Measurements from ENCODE around the gene MRPL38. TPM values are rescaled to one million over a fixed set of nuclear protein-coding genes. Genes with fewer than 3 reads are reported as not detected.

Gene MRPL38
- polyA plus RNA-seq, 3 donors = 27.8 to 44.1 (median 36.0) TPM

DNA sequence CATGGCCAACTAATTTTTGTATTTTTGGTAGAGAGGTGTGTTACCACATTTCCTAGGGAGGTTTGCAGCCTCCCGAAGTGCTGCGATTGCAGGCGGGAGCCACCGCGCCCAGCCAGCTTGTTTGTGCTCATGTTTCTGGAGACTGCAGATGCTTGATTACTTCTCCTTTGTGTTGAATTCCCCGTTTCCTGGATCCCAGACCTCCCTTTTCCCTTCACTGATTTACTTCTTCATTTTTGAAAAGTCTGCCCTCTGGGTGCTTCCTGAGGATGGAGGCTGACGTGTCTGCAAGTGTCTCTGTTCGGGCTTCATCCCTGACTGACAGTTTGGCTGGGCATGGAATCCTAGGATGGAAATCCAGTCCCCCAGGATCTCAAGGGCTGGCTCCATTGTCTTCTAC, 19.3 kb downstream of the MRPL38 start:
- H3K9me3 ChIP-seq (replicated peaks in 1 of 2; ENCODE audit: control insufficient read depth in 1 of 2, insufficient read depth in 1 of 2, low read length in 2 of 2) = no peaks in the 10 kb centered on the region
- H3K9ac ChIP-seq (ENCODE audit: insufficient read depth, low read length, poor library complexity, severe bottlenecking) = no peak overlapping the region
- TF ChIP-seq, protein P1, sequence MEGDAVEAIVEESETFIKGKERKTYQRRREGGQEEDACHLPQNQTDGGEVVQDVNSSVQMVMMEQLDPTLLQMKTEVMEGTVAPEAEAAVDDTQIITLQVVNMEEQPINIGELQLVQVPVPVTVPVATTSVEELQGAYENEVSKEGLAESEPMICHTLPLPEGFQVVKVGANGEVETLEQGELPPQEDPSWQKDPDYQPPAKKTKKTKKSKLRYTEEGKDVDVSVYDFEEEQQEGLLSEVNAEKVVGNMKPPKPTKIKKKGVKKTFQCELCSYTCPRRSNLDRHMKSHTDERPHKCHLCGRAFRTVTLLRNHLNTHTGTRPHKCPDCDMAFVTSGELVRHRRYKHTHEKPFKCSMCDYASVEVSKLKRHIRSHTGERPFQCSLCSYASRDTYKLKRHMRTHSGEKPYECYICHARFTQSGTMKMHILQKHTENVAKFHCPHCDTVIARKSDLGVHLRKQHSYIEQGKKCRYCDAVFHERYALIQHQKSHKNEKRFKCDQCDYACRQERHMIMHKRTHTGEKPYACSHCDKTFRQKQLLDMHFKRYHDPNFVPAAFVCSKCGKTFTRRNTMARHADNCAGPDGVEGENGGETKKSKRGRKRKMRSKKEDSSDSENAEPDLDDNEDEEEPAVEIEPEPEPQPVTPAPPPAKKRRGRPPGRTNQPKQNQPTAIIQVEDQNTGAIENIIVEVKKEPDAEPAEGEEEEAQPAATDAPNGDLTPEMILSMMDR (IDR thresholded peaks at IDR 0.05) = no peak
- H3K36me3 ChIP-seq (replicated peaks in 1 of 2; ENCODE audit: control insufficient read depth in 1 of 2, insufficient read depth in 2 of 2, low read length in 2 of 2) = peaks cover 3 to 15% of the 10 kb centered on the region in 2 donors
- H3K4me1 ChIP-seq (ENCODE audit: control insufficient read depth in 1 of 2, insufficient read depth in 2 of 2, low read length in 2 of 2) = peaks cover 8 to 14% of the 10 kb centered on the region in 2 donors
- H3K27ac ChIP-seq (ENCODE audit: low read depth in 1 of 2, low read length in 2 of 2) = no peak overlapping the region
- peak in 1 of 3 donors; percentile 45 for DNase-seq
- H3K79me2 ChIP-seq (ENCODE audit: insufficient read depth, low read length) = no peaks in the 10 kb centered on the region
- peak overlapping the region in 1 of 2 donors; percentile 1 for H3K4me3 Mint-ChIP-seq
- intact Hi-C loops (cut with micrococcal nuclease) = no loop called here
- H3K27me3 ChIP-seq (ENCODE audit: control insufficient read depth in 2 of 2, insufficient read depth in 2 of 2, low read length in 2 of 2) = peaks cover 0 to 4% of the 10 kb centered on the region in 2 donors
- H3K27ac Mint-ChIP-seq = peak overlapping the region in 3 of 7 donors; percentile 24 to 73 (median 67)
- H2AFZ ChIP-seq (ENCODE audit: insufficient read depth, low read depth, low read length, poor library complexity, severe bottlenecking) = no peak overlapping the region
- H3K4me3 ChIP-seq (replicated peaks in 1 of 3; ENCODE audit: low read depth in 2 of 3, low read length in 3 of 3) = no peak overlapping the region
- peaks cover 0 to 5% (median 0%) of the 10 kb centered on the region in 7 donors for H3K9me3 Mint-ChIP-seq
- H3K27me3 Mint-ChIP-seq (ENCODE audit: low read depth in 3 of 3) = peaks cover 13 to 26% (median 19%) of the 10 kb centered on the region in 3 donors
- peaks cover 8 to 12% of the 10 kb centered on the region in 2 donors for H3K36me3 Mint-ChIP-seq
- H3K4me2 ChIP-seq (replicated peaks; ENCODE audit: extremely low read depth, low read length, poor library complexity, severe bottlenecking) = no peak overlapping the region
- peaks cover 15% of the 10 kb centered on the region for H3K4me1 Mint-ChIP-seq
- no peaks in the 10 kb centered on the region for H4K20me1 ChIP-seq (ENCODE audit: insufficient read depth, low read length)
- WGBS (ENCODE audit: insufficient coverage) = 9% methylated on average over 2 of the region's 8 CpGs

DNA sequence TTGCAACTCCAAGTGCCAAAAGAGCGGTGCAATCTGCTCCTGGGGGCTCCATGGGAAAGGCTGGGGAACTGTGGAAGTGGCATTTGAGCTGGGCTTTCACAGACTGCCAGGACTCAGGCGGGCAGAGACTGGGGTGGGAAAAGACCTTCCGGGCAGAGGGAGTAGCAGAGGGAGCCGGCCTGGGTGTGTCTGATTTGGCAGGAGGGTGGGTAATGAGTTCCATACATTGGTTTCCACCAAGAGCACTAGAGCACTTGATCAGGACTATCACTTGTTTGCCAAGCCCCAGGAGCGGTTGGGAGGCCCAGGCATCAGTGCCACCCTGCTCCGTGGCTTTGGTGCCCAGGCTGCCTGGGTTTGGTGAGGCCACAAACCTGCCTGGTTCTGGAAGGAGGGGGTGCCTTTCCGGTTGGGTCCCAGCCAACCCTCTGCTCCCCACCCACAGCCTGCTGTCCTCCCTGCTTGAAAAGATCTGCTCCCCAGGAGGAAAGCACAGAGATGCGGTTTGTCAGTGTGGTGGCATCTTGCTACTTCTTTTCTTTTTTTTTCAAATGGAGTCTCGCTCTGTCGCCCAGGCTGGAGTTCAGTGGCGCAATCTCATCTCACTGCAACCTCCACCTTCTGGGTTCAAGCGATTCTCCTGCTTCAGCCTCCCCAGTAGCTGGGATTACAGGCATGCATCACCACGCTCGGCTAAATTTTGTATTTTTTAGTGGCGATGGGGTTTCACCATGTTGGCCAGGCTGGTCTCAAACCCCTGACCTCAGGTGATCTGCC, 22.8 kb downstream of the MRPL38 start:
- Mint-ChIP-seq H3K9me3 (peaks cover 0 to 16% (median 4%) of the 10 kb centered on the region in 7 donors), H3K27me3 (ENCODE audit: low read depth in 3 of 3) (peaks cover 39 to 55% (median 47%) of the 10 kb centered on the region in 3 donors), H3K4me1 (peaks cover 31% of the 10 kb centered on the region), H3K36me3 (peaks cover 2 to 4% of the 10 kb centered on the region in 2 donors), H3K4me3 (no peak overlapping the region), H3K27ac (peak overlapping the region in 1 of 7 donors; percentile 73)
- peaks cover 28 to 31% of the 10 kb centered on the region in 2 donors for H3K4me1 ChIP-seq (ENCODE audit: control insufficient read depth in 1 of 2, insufficient read depth in 2 of 2, low read length in 2 of 2)
- H3K27me3 ChIP-seq (ENCODE audit: control insufficient read depth in 2 of 2, insufficient read depth in 2 of 2, low read length in 2 of 2) = peaks cover 15 to 32% of the 10 kb centered on the region in 2 donors
- TF ChIP-seq, protein P1 (IDR thresholded peaks at IDR 0.05) = no peak
- H3K9me3 ChIP-seq (replicated peaks in 1 of 2; ENCODE audit: control insufficient read depth in 1 of 2, insufficient read depth in 1 of 2, low read length in 2 of 2) = peaks cover 0 to 5% of the 10 kb centered on the region in 2 donors
- H3K79me2 ChIP-seq (ENCODE audit: insufficient read depth, low read length) = no peaks in the 10 kb centered on the region
- WGBS (ENCODE audit: insufficient coverage) = 83% methylated on average over 10 of the region's 15 CpGs
- no peaks in the 10 kb centered on the region for H3K36me3 ChIP-seq (replicated peaks in 1 of 2; ENCODE audit: control insufficient read depth in 1 of 2, insufficient read depth in 2 of 2, low read length in 2 of 2)
- no peak overlapping the region for H2AFZ ChIP-seq (ENCODE audit: insufficient read depth, low read depth, low read length, poor library complexity, severe bottlenecking)
- no peak for DNase-seq
- no peak overlapping the region for H3K9ac ChIP-seq (ENCODE audit: insufficient read depth, low read length, poor library complexity, severe bottlenecking)
- no peak overlapping the region for H3K4me3 ChIP-seq (replicated peaks in 1 of 3; ENCODE audit: low read depth in 2 of 3, low read length in 3 of 3)
- no peaks in the 10 kb centered on the region for H4K20me1 ChIP-seq (ENCODE audit: insufficient read depth, low read length)
- no peak overlapping the region for H3K4me2 ChIP-seq (replicated peaks; ENCODE audit: extremely low read depth, low read length, poor library complexity, severe bottlenecking)
- no peak overlapping the region for H3K27ac ChIP-seq (ENCODE audit: low read depth in 1 of 2, low read length in 2 of 2)
- intact Hi-C loops (cut with micrococcal nuclease) = no loop called here
